CD4-positive, CD25-positive, alpha-beta regulatory T cell (primary cell): ENCODE data around the gene NCK1. TPM values are rescaled to one million over a fixed set of nuclear protein-coding genes. Genes with fewer than 3 reads are reported as not detected.

Experiments
- ATAC-seq, 2 donors: fragments of 150-1000 bp; cut with Tn5 transposase; one replicate each; pipeline ENCODE4 v1.10.0; 2021; ENCODE audit warnings: low read depth in 2 of 2, moderate number of reproducible peaks in 2 of 2, moderate library complexity in 1 of 2
- DNase-seq, 3 donors: peaks; one replicate each; pipeline versions ENCODE4 v3.0.0 to v3.0.0-alpha.2; 2012 to 2022; ENCODE audit warnings: mixed read lengths in 1 of 3
- H3K27ac ChIP-seq: one replicate; pipeline ENCODE4 v1.7.0; 2013; ENCODE audit warnings: mild to moderate bottlenecking, low read length; ENCODE audit not compliant: insufficient read depth, poor library complexity, severe bottlenecking
- H3K27me3 ChIP-seq: one replicate; pipeline ENCODE4 v1.7.0; 2013; ENCODE audit warnings: low read length; ENCODE audit not compliant: control insufficient read depth, insufficient read depth
- H3K36me3 ChIP-seq: one replicate; pipeline ENCODE4 v1.7.0; 2013; ENCODE audit warnings: mild to moderate bottlenecking, low read length, moderate library complexity; ENCODE audit not compliant: control insufficient read depth, insufficient read depth
- H3K4me1 ChIP-seq: 2 replicates; pipeline ENCODE4 v1.7.0; 2013; ENCODE audit warnings: mild to moderate bottlenecking, low read length; ENCODE audit not compliant: insufficient read depth, control insufficient read depth, poor library complexity, severe bottlenecking
- H3K4me3 ChIP-seq: one replicate; pipeline ENCODE4 v1.7.0; 2013; ENCODE audit warnings: low read depth, mild to moderate bottlenecking, low read length, moderate library complexity
- H3K9me3 ChIP-seq, 2 experiments: 1 replicate in 1 of 2; 2 replicates in 1 of 2; pipeline ENCODE4 v1.7.0; 2013; ENCODE audit warnings: low read length in 2 of 2, mild to moderate bottlenecking in 1 of 2, moderate library complexity in 1 of 2; ENCODE audit not compliant: control insufficient read depth in 2 of 2
- H3K27ac Mint-ChIP-seq, 3 donors: one replicate each; pipeline ENCODE4 v1.8.0; 2020 to 2022; ENCODE audit warnings: mild to moderate bottlenecking in 3 of 3, mixed read lengths in 3 of 3, moderate library complexity in 2 of 3
- H3K27me3 Mint-ChIP-seq: one replicate; pipeline ENCODE4 v1.8.0; 2022; ENCODE audit warnings: mild to moderate bottlenecking, mixed read lengths
- H3K36me3 Mint-ChIP-seq: one replicate; pipeline ENCODE4 v1.8.0; 2020; ENCODE audit warnings: mixed read lengths
- H3K4me1 Mint-ChIP-seq, 4 donors: one replicate each; pipeline ENCODE4 v1.8.0; 2020 to 2022; ENCODE audit warnings: mixed read lengths in 4 of 4, mild to moderate bottlenecking in 1 of 4
- H3K4me3 Mint-ChIP-seq, 4 donors: one replicate each; pipeline ENCODE4 v1.8.0; 2020 to 2022; ENCODE audit warnings: mild to moderate bottlenecking in 4 of 4, mixed read lengths in 4 of 4, moderate library complexity in 3 of 4
- H3K9me3 Mint-ChIP-seq, 7 donors: one replicate each; pipeline ENCODE4 v1.8.0; 2020 to 2022; ENCODE audit warnings: mixed read lengths in 7 of 7, mild to moderate bottlenecking in 3 of 7, moderate library complexity in 2 of 7
- polyA plus RNA-seq, 4 donors: library from polyadenylated mRNA; unstranded; fragments of 300-500 nt; fragmentation: Illumina TruSeq; gene quantifications; one replicate each; pipeline ENCODE4 v1.2.3, GENCODE V29; 2021
- total RNA-seq: library from RNA; stranded (reverse); gene quantifications from one replicate; pipeline ENCODE4 v1.2.3, GENCODE V29; 2022

The NCK1 gene
- total and polyA plus RNA-seq, 5 donors from 2014 or later: 48.7 to 64.9 (median 55.4) TPM

GRCh38 chr3:136928240-136928639, 66.2 kb downstream of the NCK1 start:
- ATAC-seq (no peak), DNase-seq (no peak)
- Mint-ChIP-seq H3K9me3 (peaks cover 0 to 1% (median 0%) of the 10 kb centered on the region in 7 donors), H3K27ac (no peak overlapping the region), H3K27me3 (no peaks in the 10 kb centered on the region), H3K4me1 (peaks cover 56 to 79% (median 63%) of the 10 kb centered on the region in 4 donors), H3K4me3 (no peak overlapping the region), H3K36me3 (peaks cover 28% of the 10 kb centered on the region)
- Histone ChIP-seq H3K27me3 (no peaks in the 10 kb centered on the region), H3K36me3 (peaks cover 12% of the 10 kb centered on the region), H3K4me1 (peaks cover 33% of the 10 kb centered on the region), H3K4me3 (no peak overlapping the region), H3K9me3 (no peaks in the 10 kb centered on the region), H3K27ac (no peak overlapping the region)

DNA sequence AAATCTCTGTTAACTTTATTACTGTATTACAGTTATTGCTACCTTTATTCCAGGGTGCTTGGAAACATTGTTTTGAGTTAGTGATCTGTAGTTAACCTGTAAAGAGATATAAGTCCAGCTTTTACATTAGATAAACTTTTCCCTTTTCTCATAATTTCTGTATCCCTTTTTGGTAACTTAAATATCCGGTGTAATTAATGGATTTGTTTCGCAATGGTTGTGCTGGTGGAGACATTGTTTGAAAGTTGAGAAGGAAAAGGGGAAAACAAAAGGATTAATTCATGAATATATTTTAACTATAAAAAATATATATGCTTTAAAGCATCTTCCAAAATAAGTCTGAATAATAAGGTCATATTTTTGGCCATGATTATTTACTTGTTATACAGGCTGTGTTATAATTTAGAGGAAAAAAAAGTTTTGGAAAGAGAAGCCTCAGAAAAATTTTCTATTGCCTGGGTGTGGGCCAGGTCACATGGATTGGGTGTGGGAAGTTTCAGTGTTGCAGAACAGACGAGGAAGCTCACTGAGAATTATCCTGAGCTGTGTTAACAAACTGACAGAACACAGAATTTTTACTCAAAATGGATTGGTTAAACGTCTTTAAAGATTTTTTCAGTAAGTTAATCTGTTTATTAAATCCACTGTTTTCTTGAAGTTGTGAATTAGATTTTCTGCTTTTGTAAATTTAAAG, 68.1 kb downstream of the NCK1 start:
- Histone ChIP-seq H3K4me3 (no peak overlapping the region), H3K36me3 (peaks cover 12% of the 10 kb centered on the region), H3K27me3 (no peaks in the 10 kb centered on the region), H3K4me1 (peaks cover 31% of the 10 kb centered on the region), H3K9me3 (no peaks in the 10 kb centered on the region), H3K27ac (no peak overlapping the region)
- Mint-ChIP-seq H3K4me1 (peaks cover 53 to 84% (median 63%) of the 10 kb centered on the region in 4 donors), H3K27me3 (no peaks in the 10 kb centered on the region), H3K9me3 (peaks cover 0 to 1% (median 0%) of the 10 kb centered on the region in 7 donors), H3K36me3 (peaks cover 37% of the 10 kb centered on the region), H3K4me3 (no peak overlapping the region), H3K27ac (no peak overlapping the region)
- DNase-seq (no peak), ATAC-seq (no peak)

GRCh38 chr3:136931606-136932005, 69.6 kb downstream of the NCK1 start:
- H3K4me1 ChIP-seq: peaks cover 26% of the 10 kb centered on the region
- Mint-ChIP-seq H3K36me3 (peaks cover 48% of the 10 kb centered on the region), H3K4me3 (peak overlapping the region in 2 of 4 donors; percentile 26 to 81), H3K9me3 (peaks cover 0 to 4% (median 0%) of the 10 kb centered on the region in 7 donors), H3K27ac (peak overlapping the region; percentile 1 to 92 (median 63)), H3K4me1 (peaks cover 52 to 81% (median 65%) of the 10 kb centered on the region in 4 donors), H3K27me3 (no peaks in the 10 kb centered on the region)
- H3K27ac ChIP-seq: no peak overlapping the region
- H3K9me3 ChIP-seq: no peaks in the 10 kb centered on the region
- peaks cover 17% of the 10 kb centered on the region for H3K36me3 ChIP-seq
- DNase-seq: no peak
- H3K27me3 ChIP-seq: no peaks in the 10 kb centered on the region
- H3K4me3 ChIP-seq: no peak overlapping the region
- ATAC-seq: no peak

- H3K4me1 Mint-ChIP-seq: peaks cover 54 to 84% (median 64%) of the 10 kb centered on the region in 4 donors
Observed at GRCh38 chr3:136932523-136932922, 70.5 kb downstream of the NCK1 start.

DNA sequence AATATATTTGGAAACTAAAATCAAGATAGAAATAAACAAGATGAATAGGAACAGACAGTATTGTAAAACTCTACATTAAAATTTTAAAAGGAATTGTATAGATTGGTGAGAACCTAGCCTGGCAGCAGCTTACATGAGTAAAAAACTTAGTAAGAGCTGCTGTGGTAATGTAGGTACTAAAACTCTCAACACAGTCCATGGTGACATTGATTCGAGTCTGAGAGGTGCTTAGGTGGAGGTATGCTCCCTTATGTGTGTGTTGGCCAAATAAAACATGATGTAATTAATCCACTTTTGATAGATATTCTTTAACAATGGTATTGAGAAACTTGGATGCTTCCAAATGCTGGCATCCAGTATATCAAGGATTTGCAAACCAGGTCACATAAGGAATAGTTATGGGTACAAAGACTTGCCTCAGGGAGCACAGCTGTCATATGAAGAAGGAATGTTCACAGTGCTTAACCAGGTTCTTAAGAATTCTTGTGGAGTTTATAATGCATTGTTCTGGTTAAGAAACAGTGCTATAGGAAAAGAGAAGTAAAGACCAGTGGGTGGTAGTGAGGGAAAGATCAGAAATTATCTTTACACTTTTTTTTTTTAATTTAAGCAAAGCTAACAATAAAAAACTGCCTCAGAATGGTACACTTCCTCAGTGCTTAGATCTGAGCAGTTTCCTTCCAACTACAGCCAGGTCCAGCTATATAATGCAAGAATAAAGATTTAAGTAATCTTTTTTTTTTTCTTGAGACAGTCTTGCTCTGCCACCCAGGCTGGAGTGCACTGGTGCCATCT, 71.2 kb downstream of the NCK1 start:
- H3K27ac Mint-ChIP-seq: peak overlapping the region; percentile 6 to 63 (median 60)
- H3K36me3 Mint-ChIP-seq: peaks cover 41% of the 10 kb centered on the region
- Histone ChIP-seq H3K9me3 (no peaks in the 10 kb centered on the region), H3K27me3 (no peaks in the 10 kb centered on the region), H3K36me3 (peaks cover 12% of the 10 kb centered on the region), H3K4me3 (no peak overlapping the region), H3K27ac (peak overlapping the region; percentile 48), H3K4me1 (peaks cover 31% of the 10 kb centered on the region)
- H3K9me3 Mint-ChIP-seq: peaks cover 0 to 8% (median 0%) of the 10 kb centered on the region in 7 donors
- ATAC-seq (no peak), DNase-seq (no peak)
- H3K4me3 Mint-ChIP-seq: peak overlapping the region in 2 of 4 donors; percentile 65 to 76
- H3K4me1 Mint-ChIP-seq: peaks cover 55 to 84% (median 65%) of the 10 kb centered on the region in 4 donors
- no peaks in the 10 kb centered on the region for H3K27me3 Mint-ChIP-seq

More at GRCh38 chr3:136932523-136932922, 70.5 kb downstream of the NCK1 start:
- peak overlapping the region; percentile 48 for H3K27ac ChIP-seq
- H3K9me3 Mint-ChIP-seq: peaks cover 0 to 8% (median 0%) of the 10 kb centered on the region in 7 donors
- peaks cover 17% of the 10 kb centered on the region for H3K36me3 ChIP-seq
- H3K36me3 Mint-ChIP-seq: peaks cover 47% of the 10 kb centered on the region
- H3K4me1 ChIP-seq: peaks cover 26% of the 10 kb centered on the region
- no peaks in the 10 kb centered on the region for H3K9me3 ChIP-seq
- H3K4me3 ChIP-seq: no peak overlapping the region
- peak overlapping the region in 2 of 3 donors; percentile 60 to 63 for H3K27ac Mint-ChIP-seq
- no peaks in the 10 kb centered on the region for H3K27me3 Mint-ChIP-seq
- DNase-seq: peak in 1 of 3 donors; percentile 13
- no peaks in the 10 kb centered on the region for H3K27me3 ChIP-seq
- ATAC-seq: peak in 1 of 2 donors; percentile 28
- H3K4me3 Mint-ChIP-seq: peak overlapping the region in 1 of 4 donors; percentile 65

DNA sequence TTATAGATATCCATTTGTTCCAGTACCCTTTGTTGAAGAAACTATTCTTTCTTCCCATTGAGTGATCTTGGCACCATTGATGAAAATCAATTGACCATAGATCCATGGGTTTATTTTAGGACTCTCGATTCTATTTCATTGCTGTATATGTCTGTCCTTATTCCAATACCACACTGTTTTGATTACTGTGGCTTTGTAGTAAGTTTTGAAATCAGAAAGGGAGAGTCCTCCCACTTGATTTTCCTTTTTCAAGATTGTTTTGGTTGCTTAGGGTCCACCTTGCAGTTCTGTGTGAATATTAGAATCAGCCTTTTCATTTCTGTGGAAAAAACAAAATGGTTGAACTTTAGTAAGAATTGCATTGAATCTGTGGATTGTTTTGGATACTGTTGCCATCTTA, 75.2 kb downstream of the NCK1 start:
- Histone ChIP-seq H3K4me3 (no peak overlapping the region), H3K9me3 (no peaks in the 10 kb centered on the region), H3K27ac (no peak overlapping the region), H3K4me1 (peaks cover 48% of the 10 kb centered on the region), H3K27me3 (no peaks in the 10 kb centered on the region), H3K36me3 (peaks cover 6% of the 10 kb centered on the region)
- Mint-ChIP-seq H3K36me3 (peaks cover 25% of the 10 kb centered on the region), H3K4me1 (peaks cover 56 to 88% (median 74%) of the 10 kb centered on the region in 4 donors), H3K27ac (peak overlapping the region in 1 of 3 donors; percentile 37), H3K9me3 (peaks cover 0 to 8% (median 0%) of the 10 kb centered on the region in 7 donors), H3K4me3 (peak overlapping the region in 1 of 4 donors; percentile 88), H3K27me3 (no peaks in the 10 kb centered on the region)
- ATAC-seq: no peak
- DNase-seq: no peak

DNA sequence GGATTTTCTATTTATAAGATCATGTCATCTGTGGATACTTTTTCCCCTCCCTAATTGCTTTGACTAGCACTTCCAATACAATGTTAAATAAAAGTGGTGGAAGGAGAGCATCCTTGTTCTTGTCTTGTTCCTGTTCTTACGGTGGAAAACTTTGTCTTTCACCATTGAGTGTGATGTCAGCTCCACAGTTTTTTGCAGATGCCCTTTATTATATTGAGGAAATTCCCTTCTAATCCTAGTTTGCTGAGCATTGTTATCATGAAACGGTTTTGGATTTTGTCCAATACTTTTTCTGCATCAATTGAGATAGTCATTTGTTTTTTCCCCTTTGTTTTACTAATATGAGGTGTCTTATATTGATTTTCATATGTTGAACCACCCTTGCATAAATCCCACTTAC, 75.8 kb downstream of the NCK1 start:
- no peak overlapping the region for H3K27ac ChIP-seq
- H3K36me3 ChIP-seq: peaks cover 6% of the 10 kb centered on the region

More for the DNA sequence above, 75.8 kb downstream of the NCK1 start:
- H3K36me3 Mint-ChIP-seq: peaks cover 30% of the 10 kb centered on the region
- peaks cover 0 to 8% (median 0%) of the 10 kb centered on the region in 7 donors for H3K9me3 Mint-ChIP-seq
- H3K4me3 Mint-ChIP-seq: peak overlapping the region in 2 of 4 donors; percentile 77 to 88
- peak overlapping the region; percentile 7 for H3K4me3 ChIP-seq
- no peaks in the 10 kb centered on the region for H3K9me3 ChIP-seq
- H3K27me3 Mint-ChIP-seq: no peaks in the 10 kb centered on the region
- DNase-seq: no peak
- H3K27me3 ChIP-seq: no peaks in the 10 kb centered on the region
- H3K4me1 Mint-ChIP-seq: peaks cover 57 to 89% (median 73%) of the 10 kb centered on the region in 4 donors
- no peak for ATAC-seq
- H3K27ac Mint-ChIP-seq: peak overlapping the region; percentile 11 to 37 (median 29)
- peaks cover 48% of the 10 kb centered on the region for H3K4me1 ChIP-seq
